ENCODE data around the gene AKT3. TPM values are rescaled to one million over a fixed set of nuclear protein-coding genes. Genes with fewer than 3 reads are reported as not detected.

The AKT3 gene
- total RNA-seq, 4 donors from 2014 or later, result 51.7 to 84.1 (median 71.1) TPM

DNA sequence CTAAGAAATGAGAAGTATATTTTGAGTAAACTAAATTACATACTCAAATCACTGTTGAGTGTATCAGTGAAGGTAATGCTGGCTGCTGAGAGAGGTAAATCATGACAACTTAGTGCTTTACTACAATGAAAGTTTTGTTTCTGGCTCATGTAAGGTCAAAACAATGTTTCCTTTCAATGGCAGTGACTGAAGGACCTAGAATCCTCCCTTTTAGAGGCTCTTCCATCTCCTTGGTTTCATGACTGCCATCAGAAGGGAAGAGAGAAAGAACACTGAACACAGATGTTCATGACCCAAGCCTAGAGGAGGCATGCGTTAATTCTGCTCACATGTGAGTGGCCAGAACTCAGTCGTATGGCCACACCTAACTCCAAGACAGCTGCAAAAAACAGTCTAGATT is 130.6 kb downstream of the AKT3 start:
- TF ChIP-seq POLR2A (IDR thresholded peaks at IDR 0.05), result no peak
- TF ChIP-seq, protein P1, sequence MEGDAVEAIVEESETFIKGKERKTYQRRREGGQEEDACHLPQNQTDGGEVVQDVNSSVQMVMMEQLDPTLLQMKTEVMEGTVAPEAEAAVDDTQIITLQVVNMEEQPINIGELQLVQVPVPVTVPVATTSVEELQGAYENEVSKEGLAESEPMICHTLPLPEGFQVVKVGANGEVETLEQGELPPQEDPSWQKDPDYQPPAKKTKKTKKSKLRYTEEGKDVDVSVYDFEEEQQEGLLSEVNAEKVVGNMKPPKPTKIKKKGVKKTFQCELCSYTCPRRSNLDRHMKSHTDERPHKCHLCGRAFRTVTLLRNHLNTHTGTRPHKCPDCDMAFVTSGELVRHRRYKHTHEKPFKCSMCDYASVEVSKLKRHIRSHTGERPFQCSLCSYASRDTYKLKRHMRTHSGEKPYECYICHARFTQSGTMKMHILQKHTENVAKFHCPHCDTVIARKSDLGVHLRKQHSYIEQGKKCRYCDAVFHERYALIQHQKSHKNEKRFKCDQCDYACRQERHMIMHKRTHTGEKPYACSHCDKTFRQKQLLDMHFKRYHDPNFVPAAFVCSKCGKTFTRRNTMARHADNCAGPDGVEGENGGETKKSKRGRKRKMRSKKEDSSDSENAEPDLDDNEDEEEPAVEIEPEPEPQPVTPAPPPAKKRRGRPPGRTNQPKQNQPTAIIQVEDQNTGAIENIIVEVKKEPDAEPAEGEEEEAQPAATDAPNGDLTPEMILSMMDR (IDR thresholded peaks at IDR 0.05), result no peak
- 96 to 100% methylated on average over 2 of the region's 2 CpGs for WGBS, 2 donors
- Histone ChIP-seq H3K9me3 (no peaks in the 10 kb centered on the region), H3K27ac (no peak overlapping the region), H3K4me3 (replicated peaks in 1 of 3) (no peak overlapping the region), H3K27me3 (no peaks in the 10 kb centered on the region), H3K36me3 (no peaks in the 10 kb centered on the region), H3K4me1 (peaks cover 6 to 12% of the 10 kb centered on the region in 2 donors)
- intact Hi-C loops (cut with DNase I), result no loop called here
- DNase-seq, result no peak

DNA sequence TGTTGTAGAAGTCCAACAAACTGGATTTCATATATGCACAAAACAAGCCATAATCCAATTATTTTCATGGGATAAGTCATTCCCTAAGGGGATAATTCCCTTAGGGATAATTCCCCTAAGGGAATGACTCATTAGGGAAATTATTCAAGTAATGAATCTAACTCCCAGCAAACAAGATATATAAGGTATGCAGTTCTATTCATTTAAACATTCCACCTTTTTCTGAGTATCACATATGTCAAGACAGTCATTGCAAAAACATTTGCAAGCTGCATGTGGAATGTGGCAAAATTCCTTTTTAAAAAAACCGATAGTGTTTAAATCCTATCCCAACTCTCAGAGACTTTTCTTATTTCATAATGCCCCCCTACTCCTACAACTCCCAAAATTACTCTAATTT is 131.2 kb downstream of the AKT3 start:
- Histone ChIP-seq H3K36me3 (no peaks in the 10 kb centered on the region), H3K27ac (no peak overlapping the region), H3K4me1 (peaks cover 10 to 17% of the 10 kb centered on the region in 2 donors), H3K9me3 (no peaks in the 10 kb centered on the region), H3K27me3 (no peaks in the 10 kb centered on the region), H3K4me3 (replicated peaks in 1 of 3) (no peak overlapping the region)
- TF ChIP-seq, protein P1 (IDR thresholded peaks at IDR 0.05), result no peak
- no peak for TF ChIP-seq POLR2A (IDR thresholded peaks at IDR 0.05)
- no peak for DNase-seq
- intact Hi-C loops (cut with DNase I), result no loop called here
- 90 to 96% methylated on average over 1 of the region's 1 CpG for WGBS, 2 donors

DNA sequence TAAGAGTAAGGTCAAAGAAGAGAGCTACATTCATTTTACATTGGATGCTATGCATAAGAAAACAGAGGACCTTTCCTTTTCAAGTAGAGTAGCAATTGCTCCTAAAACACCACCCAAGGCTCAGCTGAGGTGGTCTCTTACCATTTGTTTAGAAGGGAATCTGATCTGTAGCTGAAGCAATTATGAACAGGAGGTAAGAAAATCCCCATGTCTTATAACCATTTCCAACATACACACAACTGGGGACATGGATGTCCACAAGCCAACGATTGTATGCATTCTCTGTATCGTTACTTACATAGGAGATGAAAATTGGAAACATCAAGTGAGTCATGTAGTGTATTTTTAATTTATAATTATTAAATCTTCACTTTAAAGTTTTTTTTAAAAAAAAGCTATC is 132.0 kb downstream of the AKT3 start:
- intact Hi-C loops (cut with DNase I), result no loop called here
- Histone ChIP-seq H3K4me1 (peaks cover 17 to 21% of the 10 kb centered on the region in 2 donors), H3K9me3 (no peaks in the 10 kb centered on the region), H3K36me3 (no peaks in the 10 kb centered on the region), H3K4me3 (replicated peaks in 1 of 3) (no peak overlapping the region), H3K27me3 (no peaks in the 10 kb centered on the region), H3K27ac (no peak overlapping the region)
- no peak for DNase-seq
- TF ChIP-seq POLR2A (IDR thresholded peaks at IDR 0.05), result no peak
- TF ChIP-seq, protein P1 (IDR thresholded peaks at IDR 0.05), result no peak
- WGBS, 2 donors, result 95 to 96% methylated on average over 2 of the region's 2 CpGs

DNA sequence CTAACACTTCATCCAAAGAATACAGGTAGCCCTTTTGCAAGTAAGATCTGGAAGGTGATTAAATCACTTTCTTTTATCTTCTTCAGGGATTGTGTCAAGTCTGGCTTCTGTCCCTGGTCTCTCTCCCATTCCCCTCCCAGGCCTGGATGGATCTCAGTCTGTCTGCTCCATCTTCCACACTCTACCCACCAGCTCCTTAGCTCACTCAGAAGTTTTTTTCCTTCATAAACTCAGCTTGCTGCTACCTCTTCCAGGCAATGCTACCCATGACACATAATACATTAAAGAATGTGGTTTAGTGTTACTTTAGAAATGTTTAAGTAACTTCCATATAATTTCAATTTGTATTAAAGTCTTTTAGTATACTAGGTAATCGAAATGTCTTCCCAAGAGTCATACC is 133.1 kb downstream of the AKT3 start:
- Histone ChIP-seq H3K4me3 (replicated peaks in 1 of 3) (no peak overlapping the region), H3K4me1 (peaks cover 17 to 21% of the 10 kb centered on the region in 2 donors), H3K27me3 (no peaks in the 10 kb centered on the region), H3K27ac (no peak overlapping the region), H3K9me3 (no peaks in the 10 kb centered on the region), H3K36me3 (no peaks in the 10 kb centered on the region)
- 98 to 100% methylated on average over 1 of the region's 1 CpG for WGBS, 2 donors
- TF ChIP-seq POLR2A (IDR thresholded peaks at IDR 0.05), result no peak
- TF ChIP-seq, protein P1 (IDR thresholded peaks at IDR 0.05), result no peak
- intact Hi-C loops (cut with DNase I), result no loop called here
- no peak for DNase-seq

DNA sequence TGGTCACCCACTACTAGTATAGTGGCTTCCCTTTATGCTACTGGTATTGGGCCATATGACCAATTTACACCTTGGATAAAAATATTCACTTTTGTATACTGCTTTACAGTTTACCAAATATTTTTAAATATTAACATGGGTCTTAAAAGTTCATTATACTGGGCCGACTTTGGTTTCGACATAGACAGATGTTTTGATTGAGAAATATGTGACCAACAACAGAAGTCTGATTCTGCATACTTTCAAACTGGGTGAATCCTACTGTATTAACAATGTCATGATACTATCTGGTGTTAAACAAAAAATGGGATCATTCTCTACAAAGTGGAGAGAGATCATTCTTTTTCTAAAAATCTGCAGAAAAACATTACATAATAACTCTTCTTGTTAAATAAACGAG is 134.8 kb downstream of the AKT3 start:
- Histone ChIP-seq H3K36me3 (no peaks in the 10 kb centered on the region), H3K4me3 (replicated peaks in 1 of 3) (no peak overlapping the region), H3K27ac (no peak overlapping the region), H3K9me3 (no peaks in the 10 kb centered on the region), H3K27me3 (no peaks in the 10 kb centered on the region), H3K4me1 (peaks cover 17 to 24% of the 10 kb centered on the region in 2 donors)
- no peak for DNase-seq
- intact Hi-C loops (cut with DNase I), result no loop called here
- 93 to 94% methylated on average over 3 of the region's 3 CpGs for WGBS, 2 donors
- no peak for TF ChIP-seq POLR2A (IDR thresholded peaks at IDR 0.05)
- TF ChIP-seq, protein P1 (IDR thresholded peaks at IDR 0.05), result no peak

All from thyroid gland (tissue), 4 donors.